ENCODE results near the gene DAAM1.
A peak's percentile ranks its signal among the peaks of the same experiment; 100 is the strongest.

DAAM1 gene

GRCh38 chr14:59204305-59204704, 15.8 kb downstream of the DAAM1 start:
- no peak for TF ChIP-seq CTCF (IDR thresholded peaks at IDR 0.05)
- DNase-seq (ENCODE audit: low spot score) = no peak
- Histone ChIP-seq H3K27ac (no peak overlapping the region), H3K4me3 (no peak overlapping the region)

DNA sequence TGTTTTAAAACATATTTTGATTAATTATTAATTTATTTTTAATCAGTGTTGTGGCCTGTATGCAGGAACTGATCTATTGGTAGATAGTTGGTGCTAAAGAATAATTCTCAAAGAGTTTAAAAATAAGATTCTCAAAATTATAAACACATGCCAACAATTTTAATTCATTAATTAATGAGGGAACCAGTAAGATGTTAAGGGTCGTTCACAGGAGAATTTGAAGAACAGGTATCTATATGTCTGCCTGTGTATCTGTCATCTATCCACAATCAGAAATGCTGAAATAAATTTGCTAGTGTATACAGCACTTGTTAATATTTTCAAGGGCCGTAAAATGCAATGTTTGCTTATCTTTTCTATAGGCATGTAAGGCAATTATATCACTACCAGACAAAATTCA, 18.4 kb downstream of the DAAM1 start:
- no peak for TF ChIP-seq CTCF (IDR thresholded peaks at IDR 0.05)
- no peak overlapping the region for H3K4me3 ChIP-seq
- H3K27ac ChIP-seq = no peak overlapping the region
- DNase-seq (ENCODE audit: low spot score) = no peak

GRCh38 chr14:59207506-59207933, 19.1 kb downstream of the DAAM1 start:
- no peak for TF ChIP-seq CTCF (IDR thresholded peaks at IDR 0.05)
- no peak for DNase-seq (ENCODE audit: low spot score)
- no peak overlapping the region for H3K27ac ChIP-seq
- no peak overlapping the region for H3K4me3 ChIP-seq

- no peak overlapping the region for H3K4me3 ChIP-seq
- no peak for DNase-seq (ENCODE audit: low spot score)
- peak overlapping the region in 1 of 2 donors; percentile 74 for H3K27ac ChIP-seq
- TF ChIP-seq CTCF (IDR thresholded peaks at IDR 0.05) = no peak
Measured at GRCh38 chr14:59208224-59208814, 19.9 kb downstream of the DAAM1 start.

DNA sequence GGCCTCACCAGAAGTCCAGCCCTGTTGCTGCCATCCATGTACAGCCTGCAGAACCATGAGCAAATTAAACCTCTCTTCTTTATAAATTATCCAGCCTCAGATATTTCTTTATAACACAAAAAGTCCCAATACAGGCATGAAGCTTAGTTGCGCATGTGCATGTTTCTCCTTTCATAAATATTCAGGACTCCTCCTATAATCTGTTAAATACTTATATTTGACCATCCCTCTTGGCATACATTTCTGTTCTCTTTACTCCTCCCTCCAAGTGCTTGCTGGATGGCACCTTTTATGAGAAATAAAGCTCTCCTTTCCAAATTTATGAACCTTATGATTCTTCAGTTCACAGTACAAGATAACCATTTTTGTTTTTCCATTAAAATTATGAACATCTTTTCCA, 20.5 kb downstream of the DAAM1 start:
- no peak for DNase-seq (ENCODE audit: low spot score)
- Histone ChIP-seq H3K27ac (peak overlapping the region in 1 of 2 donors; percentile 74), H3K4me3 (no peak overlapping the region)
- no peak for TF ChIP-seq CTCF (IDR thresholded peaks at IDR 0.05)

DNA sequence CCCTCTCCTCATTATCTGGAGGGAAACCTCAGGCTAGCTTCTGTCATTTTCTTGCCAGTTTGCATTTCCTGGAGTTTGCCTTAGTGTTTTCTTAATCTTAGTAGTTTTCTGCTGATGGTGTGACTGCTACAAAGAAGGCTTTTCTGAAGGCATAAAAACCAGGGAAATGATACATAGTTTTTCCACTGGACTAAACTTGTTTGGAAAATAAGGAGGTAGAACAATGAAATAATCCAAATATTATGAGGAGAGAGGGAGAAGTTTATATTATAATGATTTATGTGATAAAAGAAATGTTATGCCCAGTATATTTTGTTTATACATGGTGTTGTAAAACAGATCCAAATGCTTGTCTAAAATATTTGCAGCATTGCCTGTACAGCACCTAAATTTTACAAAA, 22.2 kb downstream of the DAAM1 start:
- H3K4me3 ChIP-seq = no peak overlapping the region
- no peak for TF ChIP-seq CTCF (IDR thresholded peaks at IDR 0.05)
- no peak overlapping the region for H3K27ac ChIP-seq
- no peak for DNase-seq (ENCODE audit: low spot score)

Data from coronary artery (tissue), 2 donors.